CD8-positive, alpha-beta memory T cell (primary cell): ENCODE data around the gene FARS2. TPM values are rescaled to one million over a fixed set of nuclear protein-coding genes. Genes with fewer than 3 reads are reported as not detected.

Experiments used
- CTCF ChIA-PET: fragments of 350-600 bp; sonication (Branson Sonifier 250); formaldehyde crosslinking; loops from one replicate; lab custom pipeline; 2021; ENCODE audit warnings: antibody characterized with exemption; lab: Charles Lee
- POLR2A ChIA-PET: fragments of 350-600 bp; sonication (Branson Sonifier 250); formaldehyde crosslinking; loops from one replicate; lab custom pipeline; 2021; ENCODE audit warnings: antibody characterized with exemption; lab: Charles Lee
- DNase-seq, 5 donors: peaks; one replicate each; pipeline versions ENCODE4 v3.0.0 to v3.0.0-alpha.2; 2020 to 2022; ENCODE audit warnings: mixed read lengths in 1 of 5
- H3K27ac ChIP-seq: one replicate; pipeline ENCODE4 v1.7.0; 2013; ENCODE audit warnings: low read depth, mild to moderate bottlenecking, low read length, moderate library complexity
- H3K27me3 ChIP-seq: 2 replicates; pipeline ENCODE4 v1.7.0; 2013; ENCODE audit warnings: low read length, mild to moderate bottlenecking; ENCODE audit not compliant: insufficient read depth, poor library complexity, severe bottlenecking
- H3K36me3 ChIP-seq: 2 replicates; pipeline ENCODE4 v1.7.0; 2013; ENCODE audit warnings: mild to moderate bottlenecking, low read length, moderate library complexity; ENCODE audit not compliant: insufficient read depth
- H3K4me1 ChIP-seq: 2 replicates; pipeline ENCODE4 v1.7.0; 2013; ENCODE audit warnings: mild to moderate bottlenecking, low read length, moderate library complexity; ENCODE audit not compliant: insufficient read depth
- H3K4me3 ChIP-seq: 2 replicates; pipeline ENCODE4 v1.7.0; 2013; ENCODE audit warnings: mild to moderate bottlenecking, low read length
- H3K9me3 ChIP-seq: 2 replicates; pipeline ENCODE4 v1.7.0; 2013; ENCODE audit warnings: mild to moderate bottlenecking, low read length
- H3K27ac Mint-ChIP-seq, 8 donors: one replicate each; pipeline ENCODE4 v1.8.0; 2020 to 2021; ENCODE audit warnings: mixed read lengths in 8 of 8, mild to moderate bottlenecking in 6 of 8, inconsistent platforms in 3 of 8, moderate library complexity in 3 of 8
- H3K27me3 Mint-ChIP-seq, 2 donors: one replicate each; pipeline ENCODE4 v1.8.0; 2020 to 2021; ENCODE audit warnings: mixed read lengths in 2 of 2, mild to moderate bottlenecking in 1 of 2, moderate library complexity in 1 of 2
- H3K36me3 Mint-ChIP-seq, 3 donors: one replicate each; pipeline ENCODE4 v1.8.0; 2020 to 2021; ENCODE audit warnings: mixed read lengths in 3 of 3, inconsistent platforms in 1 of 3, mild to moderate bottlenecking in 1 of 3
- H3K4me1 Mint-ChIP-seq, 3 donors: one replicate each; pipeline ENCODE4 v1.8.0; 2020 to 2021; ENCODE audit warnings: mixed read lengths in 3 of 3, inconsistent platforms in 1 of 3, mild to moderate bottlenecking in 1 of 3
- H3K4me3 Mint-ChIP-seq, 7 donors: one replicate each; pipeline ENCODE4 v1.8.0; 2020 to 2021; ENCODE audit warnings: mixed read lengths in 7 of 7, mild to moderate bottlenecking in 6 of 7, moderate library complexity in 4 of 7, inconsistent platforms in 2 of 7
- H3K9me3 Mint-ChIP-seq, 5 donors: one replicate each; pipeline ENCODE4 v1.8.0; 2020 to 2022; ENCODE audit warnings: mixed read lengths in 5 of 5, mild to moderate bottlenecking in 3 of 5, moderate library complexity in 2 of 5, inconsistent platforms in 1 of 5
- polyA plus RNA-seq: library from polyadenylated mRNA; unstranded; fragments of 300-500 nt; fragmentation: Illumina TruSeq; gene quantifications from one replicate; pipeline ENCODE4 v1.2.3, GENCODE V29; 2021
- total RNA-seq, 2 experiments: library from RNA; stranded (reverse); gene quantifications; one replicate each; pipeline ENCODE4 v1.2.3, GENCODE V29; 2021

FARS2 gene
- total and polyA plus RNA-seq, 3 experiments from 2014 or later, result 24.5 to 26.0 (median 24.9) TPM

GRCh38 chr6:5710936-5711335 is 449.6 kb downstream of the FARS2 start:
- peaks cover 3 to 7% (median 6%) of the 10 kb centered on the region in 3 donors for H3K4me1 Mint-ChIP-seq
- no peak overlapping the region for H3K27ac ChIP-seq
- H3K9me3 Mint-ChIP-seq, result peaks cover 0 to 7% (median 3%) of the 10 kb centered on the region in 5 donors
- no peak overlapping the region for H3K4me3 Mint-ChIP-seq
- no peak overlapping the region for H3K27ac Mint-ChIP-seq
- ChIA-PET POLR2A (no interaction called here), CTCF (interaction anchor here (0.9 kb wide), 1 partner anchor 808 kb away, joined by 3 read pairs; no protein-coding TSS in a partner anchor)
- DNase-seq, result no peak
- H3K36me3 Mint-ChIP-seq, result peaks cover 5 to 23% (median 7%) of the 10 kb centered on the region in 3 donors
- no peaks in the 10 kb centered on the region for H3K9me3 ChIP-seq
- no peaks in the 10 kb centered on the region for H3K36me3 ChIP-seq
- peaks cover 0 to 1% of the 10 kb centered on the region in 2 donors for H3K27me3 Mint-ChIP-seq
- no peak overlapping the region for H3K4me3 ChIP-seq
- no peaks in the 10 kb centered on the region for H3K27me3 ChIP-seq
- H3K4me1 ChIP-seq, result peaks cover 13% of the 10 kb centered on the region

DNA sequence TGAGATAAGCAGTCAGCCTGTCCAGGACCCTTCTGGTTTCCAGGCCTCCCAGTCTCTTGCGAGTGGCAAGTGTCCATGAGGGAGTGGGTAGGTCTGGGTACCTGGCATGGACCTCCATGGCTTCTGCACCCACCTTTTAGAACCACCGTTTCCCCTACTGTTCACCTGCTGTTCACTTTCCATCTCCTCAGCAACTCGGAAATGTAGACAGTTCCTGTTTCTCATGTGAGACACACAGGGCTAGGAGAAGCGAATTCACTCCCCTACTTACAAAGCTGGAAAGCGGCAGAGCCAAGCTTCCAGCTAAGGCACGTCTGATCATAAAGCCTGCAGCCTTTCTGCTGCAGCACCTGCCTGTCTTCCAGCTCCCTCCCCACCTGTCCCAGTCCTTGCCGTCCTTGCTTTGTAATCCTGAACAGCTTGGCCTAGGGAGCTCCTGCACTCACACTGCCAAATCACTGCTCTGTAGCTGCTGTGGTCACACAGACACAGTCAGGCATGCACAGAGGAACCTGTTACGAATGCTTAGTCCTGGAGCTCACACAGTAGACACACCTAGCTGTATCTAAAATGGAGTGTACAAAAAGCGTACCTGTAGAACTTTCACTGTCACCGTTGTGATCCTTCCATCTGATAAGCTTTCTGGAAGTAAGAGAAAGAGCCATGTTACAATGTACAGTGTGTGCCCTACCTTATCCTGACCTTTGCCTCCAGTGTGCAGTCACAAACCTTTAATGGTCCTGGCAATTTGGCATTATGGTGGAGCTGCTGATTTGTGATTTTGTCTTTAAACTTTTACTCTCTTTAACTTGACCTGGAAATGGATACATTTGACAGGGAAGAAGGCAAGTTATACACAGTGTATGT is 451.3 kb downstream of the FARS2 start:
- H3K27me3 Mint-ChIP-seq, result peaks cover 0 to 1% of the 10 kb centered on the region in 2 donors
- Histone ChIP-seq H3K4me3 (no peak overlapping the region), H3K9me3 (peaks cover 4% of the 10 kb centered on the region), H3K27me3 (no peaks in the 10 kb centered on the region), H3K27ac (no peak overlapping the region), H3K36me3 (no peaks in the 10 kb centered on the region), H3K4me1 (no peaks in the 10 kb centered on the region)
- peaks cover 11 to 19% (median 13%) of the 10 kb centered on the region in 5 donors for H3K9me3 Mint-ChIP-seq
- no peak overlapping the region for H3K27ac Mint-ChIP-seq
- no peak overlapping the region for H3K4me3 Mint-ChIP-seq
- peaks cover 5 to 38% (median 12%) of the 10 kb centered on the region in 3 donors for H3K36me3 Mint-ChIP-seq
- ChIA-PET CTCF (no interaction called here), POLR2A (no interaction called here)
- no peak for DNase-seq
- H3K4me1 Mint-ChIP-seq, result no peaks in the 10 kb centered on the region

DNA sequence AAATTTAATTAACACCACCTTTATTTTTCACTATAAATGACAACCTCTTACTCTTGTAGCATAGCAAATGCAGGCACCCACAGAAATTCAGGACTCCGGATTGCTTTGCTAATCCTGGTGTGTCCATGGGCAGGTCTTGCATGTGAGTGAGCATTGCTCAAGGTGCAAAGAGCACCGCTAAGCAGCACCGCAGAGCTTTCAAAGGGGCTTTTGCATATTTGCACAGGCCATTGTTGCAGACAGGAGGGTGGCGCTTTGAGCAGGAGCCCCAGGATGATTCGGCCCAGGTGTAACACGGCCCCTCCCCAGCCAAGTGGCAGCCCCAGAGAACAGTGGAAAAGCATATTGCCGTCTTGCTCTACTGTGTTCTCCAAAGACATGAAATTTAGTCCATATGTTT is 452.2 kb downstream of the FARS2 start:
- no peaks in the 10 kb centered on the region for H3K4me1 ChIP-seq
- Mint-ChIP-seq H3K4me1 (no peaks in the 10 kb centered on the region), H3K36me3 (peaks cover 3 to 34% (median 12%) of the 10 kb centered on the region in 3 donors), H3K27me3 (peaks cover 0 to 1% of the 10 kb centered on the region in 2 donors), H3K9me3 (peaks cover 11 to 19% (median 14%) of the 10 kb centered on the region in 5 donors), H3K4me3 (no peak overlapping the region), H3K27ac (no peak overlapping the region)
- no peak for DNase-seq
- peaks cover 4% of the 10 kb centered on the region for H3K9me3 ChIP-seq
- ChIA-PET POLR2A (no interaction called here), CTCF (no interaction called here)
- no peak overlapping the region for H3K27ac ChIP-seq
- H3K36me3 ChIP-seq, result no peaks in the 10 kb centered on the region
- H3K4me3 ChIP-seq, result no peak overlapping the region
- no peaks in the 10 kb centered on the region for H3K27me3 ChIP-seq

- no peaks in the 10 kb centered on the region for H3K36me3 ChIP-seq
- Mint-ChIP-seq H3K4me1 (peaks cover 0 to 6% (median 0%) of the 10 kb centered on the region in 3 donors), H3K27me3 (no peaks in the 10 kb centered on the region), H3K27ac (no peak overlapping the region), H3K9me3 (peaks cover 11 to 19% (median 14%) of the 10 kb centered on the region in 5 donors), H3K36me3 (peaks cover 3 to 30% (median 9%) of the 10 kb centered on the region in 3 donors), H3K4me3 (no peak overlapping the region)
- no peak overlapping the region for H3K27ac ChIP-seq
- no peaks in the 10 kb centered on the region for H3K27me3 ChIP-seq
- CTCF ChIA-PET, result no interaction called here
- H3K9me3 ChIP-seq, result peaks cover 4% of the 10 kb centered on the region
- POLR2A ChIA-PET, result no interaction called here
- no peak for DNase-seq
- no peak overlapping the region for H3K4me3 ChIP-seq
- H3K4me1 ChIP-seq, result no peaks in the 10 kb centered on the region
These were observed 457.1 kb downstream of the FARS2 start for GRCh38 chr6:5718231-5718947.

DNA sequence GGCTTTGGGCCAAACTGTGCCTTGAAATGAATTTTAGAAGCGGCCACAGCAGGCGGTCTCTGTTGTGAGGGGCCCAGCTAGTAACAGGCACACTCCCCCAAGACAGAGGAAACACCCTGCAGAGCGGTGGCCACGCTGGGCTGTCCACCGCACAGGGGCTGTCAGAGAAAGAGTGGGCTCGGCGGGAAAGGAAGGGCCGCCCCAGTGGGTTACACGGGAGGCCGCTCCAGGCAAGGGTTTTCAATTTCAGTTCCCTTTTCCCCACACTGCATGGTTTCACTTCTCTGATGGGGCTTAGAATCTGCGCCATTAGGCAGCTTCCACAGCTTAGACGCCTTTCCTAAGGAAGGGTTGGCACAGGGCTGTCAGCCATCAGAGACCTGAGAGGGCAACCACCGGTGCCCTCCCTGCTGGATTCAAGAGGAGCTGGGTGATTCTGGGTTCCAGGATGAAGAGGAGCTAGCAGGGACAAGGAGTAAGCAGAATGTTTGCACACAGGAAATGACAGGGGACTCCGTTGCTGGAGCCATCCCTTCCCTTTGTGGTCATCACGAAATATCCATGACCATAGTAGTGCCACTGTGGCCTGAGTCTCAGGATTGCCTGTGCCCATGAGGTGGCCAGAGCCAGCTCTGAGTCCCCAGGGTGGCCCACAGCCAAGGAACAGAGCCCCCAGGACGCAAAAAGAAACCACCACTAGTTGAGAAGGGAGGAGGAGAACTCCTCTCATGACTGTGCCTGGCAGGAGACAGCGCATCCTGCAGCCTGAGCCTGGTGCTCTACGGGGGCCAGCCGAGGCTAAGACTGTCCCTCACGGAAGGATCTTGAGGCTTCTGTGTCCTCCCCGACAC is 462.8 kb downstream of the FARS2 start:
- Histone ChIP-seq H3K9me3 (no peaks in the 10 kb centered on the region), H3K4me3 (no peak overlapping the region), H3K4me1 (no peaks in the 10 kb centered on the region), H3K36me3 (no peaks in the 10 kb centered on the region), H3K27ac (no peak overlapping the region), H3K27me3 (no peaks in the 10 kb centered on the region)
- DNase-seq, result no peak
- Mint-ChIP-seq H3K27me3 (no peaks in the 10 kb centered on the region), H3K4me1 (peaks cover 0 to 12% (median 2%) of the 10 kb centered on the region in 3 donors), H3K4me3 (peak overlapping the region in 1 of 7 donors; percentile 14), H3K36me3 (no peaks in the 10 kb centered on the region), H3K27ac (no peak overlapping the region), H3K9me3 (no peaks in the 10 kb centered on the region)
- ChIA-PET CTCF (interaction anchor here (0.6 kb wide), 1 partner anchor 39 kb away, joined by 3 read pairs; no protein-coding TSS in a partner anchor), POLR2A (no interaction called here)

GRCh38 chr6:5724911-5725310 is 463.6 kb downstream of the FARS2 start:
- peak overlapping the region in 1 of 8 donors; percentile 32 for H3K27ac Mint-ChIP-seq
- Histone ChIP-seq H3K27me3 (no peaks in the 10 kb centered on the region), H3K27ac (no peak overlapping the region), H3K9me3 (no peaks in the 10 kb centered on the region), H3K4me1 (no peaks in the 10 kb centered on the region), H3K4me3 (no peak overlapping the region), H3K36me3 (no peaks in the 10 kb centered on the region)
- CTCF ChIA-PET, result interaction anchor here (0.6 kb wide), 1 partner anchor 39 kb away, joined by 3 read pairs; no protein-coding TSS in a partner anchor
- no peak for DNase-seq
- H3K27me3 Mint-ChIP-seq, result no peaks in the 10 kb centered on the region
- H3K4me3 Mint-ChIP-seq, result no peak overlapping the region
- H3K4me1 Mint-ChIP-seq, result peaks cover 0 to 12% (median 2%) of the 10 kb centered on the region in 3 donors
- no peaks in the 10 kb centered on the region for H3K9me3 Mint-ChIP-seq
- no peaks in the 10 kb centered on the region for H3K36me3 Mint-ChIP-seq
- POLR2A ChIA-PET, result no interaction called here

DNA sequence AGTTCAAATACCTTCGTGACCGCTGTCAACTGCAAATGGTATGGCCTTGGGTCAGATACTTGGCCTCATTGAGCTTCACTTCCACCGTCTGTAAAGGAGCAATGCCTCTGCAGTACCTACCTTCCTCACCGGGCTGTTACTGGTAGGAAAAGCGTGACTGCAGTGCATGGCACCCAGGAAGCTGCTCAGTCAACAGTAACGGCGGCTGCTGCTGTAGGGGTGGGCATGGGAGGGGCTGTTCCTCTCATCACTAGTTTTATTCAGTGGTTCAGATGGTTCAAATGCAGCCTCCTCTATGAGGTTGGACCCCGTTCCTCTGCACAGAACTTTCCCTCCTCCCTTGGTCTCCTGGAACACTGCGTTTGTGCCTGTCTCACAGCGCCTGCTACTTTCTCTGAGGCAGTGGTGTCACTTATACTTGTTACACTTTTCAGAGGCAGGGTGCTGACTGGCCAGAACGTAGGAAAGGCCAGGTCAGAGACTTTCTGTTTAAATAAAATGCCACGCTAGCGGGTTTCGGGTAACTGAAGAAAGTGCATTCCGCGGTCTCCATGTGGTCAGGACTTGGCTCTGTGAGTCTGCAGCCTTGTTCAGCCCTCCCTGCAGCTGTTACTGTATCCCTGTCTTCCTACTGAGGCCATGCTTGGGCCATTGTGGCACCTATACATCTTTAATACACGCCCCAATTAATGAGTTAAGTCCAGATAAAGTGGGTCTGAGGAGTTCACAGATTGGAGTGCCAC is 465.8 kb downstream of the FARS2 start:
- Mint-ChIP-seq H3K9me3 (no peaks in the 10 kb centered on the region), H3K27me3 (no peaks in the 10 kb centered on the region), H3K36me3 (peaks cover 0 to 2% (median 0%) of the 10 kb centered on the region in 3 donors), H3K27ac (peak overlapping the region in 2 of 8 donors; percentile 19 to 54), H3K4me3 (no peak overlapping the region), H3K4me1 (peaks cover 0 to 12% (median 4%) of the 10 kb centered on the region in 3 donors)
- Histone ChIP-seq H3K9me3 (no peaks in the 10 kb centered on the region), H3K36me3 (no peaks in the 10 kb centered on the region), H3K4me1 (no peaks in the 10 kb centered on the region), H3K27ac (no peak overlapping the region), H3K27me3 (no peaks in the 10 kb centered on the region), H3K4me3 (no peak overlapping the region)
- POLR2A ChIA-PET, result no interaction called here
- CTCF ChIA-PET, result no interaction called here
- DNase-seq, result no peak
